Dendritic cell treated with granulocyte-macrophage colony-stimulating factor and Interleukin-4, amounts not matched to agents 40 ng/mL and 50 ng/mL, for 4 days (primary cell): Measurements from ENCODE around the gene AKAP12.

Experiments used
- H3K27ac Mint-ChIP-seq: one replicate; pipeline ENCODE4 v1.8.0; 2022; ENCODE audit warnings: mild to moderate bottlenecking, mixed read lengths
- H3K27me3 Mint-ChIP-seq: one replicate; pipeline ENCODE4 v1.8.0; 2022; ENCODE audit warnings: mild to moderate bottlenecking, mixed read lengths
- H3K36me3 Mint-ChIP-seq: one replicate; pipeline ENCODE4 v1.8.0; 2022; ENCODE audit warnings: low read depth, mixed read lengths
- H3K4me1 Mint-ChIP-seq: one replicate; pipeline ENCODE4 v1.8.0; 2022; ENCODE audit warnings: low read depth, mixed read lengths
- H3K4me3 Mint-ChIP-seq: one replicate; pipeline ENCODE4 v1.8.0; 2022; ENCODE audit warnings: mild to moderate bottlenecking, moderate library complexity, mixed read lengths
- H3K9me3 Mint-ChIP-seq: one replicate; pipeline ENCODE4 v1.8.0; 2022; ENCODE audit warnings: mixed read lengths
- intact Hi-C: fragments of 100-400 bp; cut with micrococcal nuclease; formaldehyde crosslinking; loops from one replicate; pipeline ENCODE4 v1.15.0; 2022

Gene AKAP12

GRCh38 chr6:151322570-151322969 is 82.8 kb downstream of the AKAP12 start:
- H3K9me3 Mint-ChIP-seq: no peaks in the 10 kb centered on the region
- peaks cover 20% of the 10 kb centered on the region for H3K4me1 Mint-ChIP-seq
- intact Hi-C loops: no loop called here
- H3K4me3 Mint-ChIP-seq: no peak overlapping the region
- no peaks in the 10 kb centered on the region for H3K36me3 Mint-ChIP-seq
- H3K27ac Mint-ChIP-seq: no peak overlapping the region
- H3K27me3 Mint-ChIP-seq: peaks cover 47% of the 10 kb centered on the region

GRCh38 chr6:151323791-151324487 is 84.2 kb downstream of the AKAP12 start:
- Mint-ChIP-seq H3K27me3 (peaks cover 57% of the 10 kb centered on the region), H3K4me3 (no peak overlapping the region), H3K36me3 (no peaks in the 10 kb centered on the region), H3K4me1 (peaks cover 20% of the 10 kb centered on the region), H3K27ac (no peak overlapping the region), H3K9me3 (no peaks in the 10 kb centered on the region)
- intact Hi-C loops: loop anchor here (1.0 kb wide), 2 partner anchors 310 to 432 kb away; no protein-coding TSS in a partner anchor

- H3K4me3 Mint-ChIP-seq: no peak overlapping the region
- peaks cover 20% of the 10 kb centered on the region for H3K4me1 Mint-ChIP-seq
- peaks cover 60% of the 10 kb centered on the region for H3K27me3 Mint-ChIP-seq
- H3K27ac Mint-ChIP-seq: no peak overlapping the region
- no peaks in the 10 kb centered on the region for H3K36me3 Mint-ChIP-seq
- intact Hi-C loops: loop anchor here (1.0 kb wide), 2 partner anchors 310 to 432 kb away; no protein-coding TSS in a partner anchor
- H3K9me3 Mint-ChIP-seq: no peaks in the 10 kb centered on the region
Observed at GRCh38 chr6:151324488-151324825, 84.7 kb downstream of the AKAP12 start.

- Mint-ChIP-seq H3K36me3 (no peaks in the 10 kb centered on the region), H3K9me3 (no peaks in the 10 kb centered on the region), H3K4me1 (peaks cover 20% of the 10 kb centered on the region), H3K4me3 (peak overlapping the region; percentile 58), H3K27me3 (peaks cover 58% of the 10 kb centered on the region), H3K27ac (no peak overlapping the region)
- intact Hi-C loops: no loop called here
Observed at GRCh38 chr6:151325075-151326050, 85.6 kb downstream of the AKAP12 start.

- intact Hi-C loops: no loop called here
Observed at GRCh38 chr6:151326116-151326825, 86.5 kb downstream of the AKAP12 start.

GRCh38 chr6:151327101-151327500 is 87.3 kb downstream of the AKAP12 start:
- peaks cover 63% of the 10 kb centered on the region for H3K27me3 Mint-ChIP-seq
- intact Hi-C loops: no loop called here

More at GRCh38 chr6:151326116-151326825, 86.5 kb downstream of the AKAP12 start:
- no peaks in the 10 kb centered on the region for H3K36me3 Mint-ChIP-seq
- peaks cover 58% of the 10 kb centered on the region for H3K27me3 Mint-ChIP-seq
- H3K4me1 Mint-ChIP-seq: peaks cover 20% of the 10 kb centered on the region
- H3K9me3 Mint-ChIP-seq: no peaks in the 10 kb centered on the region
- no peak overlapping the region for H3K27ac Mint-ChIP-seq
- peak overlapping the region; percentile 58 for H3K4me3 Mint-ChIP-seq

GRCh38 chr6:151330130-151330696 is 90.4 kb downstream of the AKAP12 start:
- no peaks in the 10 kb centered on the region for H3K36me3 Mint-ChIP-seq
- intact Hi-C loops: no loop called here
- H3K27ac Mint-ChIP-seq: no peak overlapping the region
- H3K27me3 Mint-ChIP-seq: peaks cover 44% of the 10 kb centered on the region
- no peaks in the 10 kb centered on the region for H3K9me3 Mint-ChIP-seq
- no peak overlapping the region for H3K4me3 Mint-ChIP-seq
- H3K4me1 Mint-ChIP-seq: peaks cover 9% of the 10 kb centered on the region

More at GRCh38 chr6:151327101-151327500, 87.3 kb downstream of the AKAP12 start:
- Mint-ChIP-seq H3K9me3 (no peaks in the 10 kb centered on the region), H3K4me1 (peaks cover 20% of the 10 kb centered on the region), H3K4me3 (no peak overlapping the region), H3K36me3 (no peaks in the 10 kb centered on the region), H3K27ac (no peak overlapping the region)

GRCh38 chr6:151335930-151336329 is 96.2 kb downstream of the AKAP12 start:
- no peak overlapping the region for H3K4me3 Mint-ChIP-seq
- H3K36me3 Mint-ChIP-seq: no peaks in the 10 kb centered on the region
- peaks cover 8% of the 10 kb centered on the region for H3K27me3 Mint-ChIP-seq
- intact Hi-C loops: no loop called here
- no peak overlapping the region for H3K27ac Mint-ChIP-seq
- no peaks in the 10 kb centered on the region for H3K9me3 Mint-ChIP-seq
- H3K4me1 Mint-ChIP-seq: no peaks in the 10 kb centered on the region

- Mint-ChIP-seq H3K36me3 (no peaks in the 10 kb centered on the region), H3K27me3 (peaks cover under 1% of the 10 kb centered on the region), H3K4me1 (no peaks in the 10 kb centered on the region), H3K4me3 (no peak overlapping the region), H3K9me3 (no peaks in the 10 kb centered on the region), H3K27ac (no peak overlapping the region)
- intact Hi-C loops: no loop called here
Observed at GRCh38 chr6:151338651-151339200, 99.0 kb downstream of the AKAP12 start.

GRCh38 chr6:151339369-151339768 is 99.6 kb downstream of the AKAP12 start:
- Mint-ChIP-seq H3K4me3 (no peak overlapping the region), H3K4me1 (no peaks in the 10 kb centered on the region), H3K9me3 (no peaks in the 10 kb centered on the region), H3K36me3 (no peaks in the 10 kb centered on the region), H3K27me3 (no peaks in the 10 kb centered on the region), H3K27ac (no peak overlapping the region)
- intact Hi-C loops: no loop called here

- intact Hi-C loops: no loop called here
- no peaks in the 10 kb centered on the region for H3K27me3 Mint-ChIP-seq
- H3K36me3 Mint-ChIP-seq: no peaks in the 10 kb centered on the region
- no peak overlapping the region for H3K27ac Mint-ChIP-seq
- H3K4me3 Mint-ChIP-seq: no peak overlapping the region
- no peaks in the 10 kb centered on the region for H3K4me1 Mint-ChIP-seq
- no peaks in the 10 kb centered on the region for H3K9me3 Mint-ChIP-seq
Observed at GRCh38 chr6:151340219-151340978, 100.6 kb downstream of the AKAP12 start.

- Mint-ChIP-seq H3K27ac (no peak overlapping the region), H3K4me1 (no peaks in the 10 kb centered on the region), H3K27me3 (no peaks in the 10 kb centered on the region), H3K9me3 (no peaks in the 10 kb centered on the region), H3K36me3 (no peaks in the 10 kb centered on the region), H3K4me3 (no peak overlapping the region)
- intact Hi-C loops: no loop called here
Observed at GRCh38 chr6:151341476-151342195, 101.9 kb downstream of the AKAP12 start.
